SU-DHL-6 (cell line): ENCODE data around the gene OSBPL2.

Source experiments
- EZH2phosphoT487 ChIP-seq: fragments of 200-600 bp; sonication (generic), shearing (Covaris generic); conservative IDR thresholded peaks from 2 replicates; pipeline ENCODE4 v1.6.1; 2018; ENCODE audit warnings: mild to moderate bottlenecking, antibody characterized with exemption, low read length, moderate library complexity, mixed read lengths
- TF ChIP-seq, protein P1 (sequence below): fragments of 200-600 bp; sonication (generic); IDR thresholded peaks from one replicate; pipeline ENCODE4 v1.5.1; 2017; ENCODE audit warnings: antibody characterized with exemption, mild to moderate bottlenecking, low read length, moderate library complexity; ENCODE audit not compliant: insufficient read depth, poor library complexity, severe bottlenecking

DNA sequence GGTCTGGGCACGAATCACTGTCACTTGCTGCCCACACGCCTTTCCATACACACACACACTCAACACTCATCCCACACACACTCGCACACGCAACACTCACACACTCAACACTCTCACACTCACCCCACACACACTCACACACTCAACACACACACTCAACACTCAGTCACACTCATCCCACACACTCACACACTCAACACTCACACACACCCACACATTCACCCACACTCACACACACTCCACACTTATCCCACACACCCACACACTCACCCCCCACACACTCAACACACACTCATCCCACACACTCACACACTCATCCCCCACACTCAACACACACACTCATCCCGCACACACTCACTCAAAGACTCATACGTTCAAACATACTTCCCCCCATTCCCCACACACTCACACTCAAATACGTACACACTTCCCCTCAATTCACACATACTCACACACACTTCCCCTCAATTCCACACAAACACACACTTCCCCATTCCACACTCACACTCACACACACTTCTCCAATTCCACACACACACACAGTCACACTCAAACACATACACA, 9.3 kb upstream of the OSBPL2 start:
- TF ChIP-seq, protein P1, sequence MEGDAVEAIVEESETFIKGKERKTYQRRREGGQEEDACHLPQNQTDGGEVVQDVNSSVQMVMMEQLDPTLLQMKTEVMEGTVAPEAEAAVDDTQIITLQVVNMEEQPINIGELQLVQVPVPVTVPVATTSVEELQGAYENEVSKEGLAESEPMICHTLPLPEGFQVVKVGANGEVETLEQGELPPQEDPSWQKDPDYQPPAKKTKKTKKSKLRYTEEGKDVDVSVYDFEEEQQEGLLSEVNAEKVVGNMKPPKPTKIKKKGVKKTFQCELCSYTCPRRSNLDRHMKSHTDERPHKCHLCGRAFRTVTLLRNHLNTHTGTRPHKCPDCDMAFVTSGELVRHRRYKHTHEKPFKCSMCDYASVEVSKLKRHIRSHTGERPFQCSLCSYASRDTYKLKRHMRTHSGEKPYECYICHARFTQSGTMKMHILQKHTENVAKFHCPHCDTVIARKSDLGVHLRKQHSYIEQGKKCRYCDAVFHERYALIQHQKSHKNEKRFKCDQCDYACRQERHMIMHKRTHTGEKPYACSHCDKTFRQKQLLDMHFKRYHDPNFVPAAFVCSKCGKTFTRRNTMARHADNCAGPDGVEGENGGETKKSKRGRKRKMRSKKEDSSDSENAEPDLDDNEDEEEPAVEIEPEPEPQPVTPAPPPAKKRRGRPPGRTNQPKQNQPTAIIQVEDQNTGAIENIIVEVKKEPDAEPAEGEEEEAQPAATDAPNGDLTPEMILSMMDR, result no peak
- TF ChIP-seq EZH2phosphoT487, result no peak
